Glutamatergic neuron (in vitro differentiated cells): Measurements from ENCODE around the gene FAM98B. TPM values are rescaled to one million over a fixed set of nuclear protein-coding genes. Genes with fewer than 3 reads are reported as not detected.

ENCODE experiments used
- DNase-seq: peaks from one replicate; pipeline ENCODE4 v3.0.0; 2022
- H3K27ac Mint-ChIP-seq: one replicate; pipeline ENCODE4 v1.8.0; 2020; ENCODE audit warnings: mild to moderate bottlenecking, mixed read lengths, inconsistent platforms; ENCODE audit not compliant: unreplicated experiment
- H3K27me3 Mint-ChIP-seq: one replicate; pipeline ENCODE4 v1.8.0; 2020; ENCODE audit warnings: mild to moderate bottlenecking, moderate library complexity, mixed read lengths, inconsistent platforms; ENCODE audit not compliant: unreplicated experiment
- H3K36me3 Mint-ChIP-seq: one replicate; pipeline ENCODE4 v1.8.0; 2020; ENCODE audit warnings: mild to moderate bottlenecking, mixed read lengths, inconsistent platforms; ENCODE audit not compliant: unreplicated experiment
- H3K4me1 Mint-ChIP-seq: one replicate; pipeline ENCODE4 v1.8.0; 2020; ENCODE audit warnings: mild to moderate bottlenecking, low read depth, mixed read lengths, inconsistent platforms; ENCODE audit not compliant: unreplicated experiment
- H3K4me3 Mint-ChIP-seq: one replicate; pipeline ENCODE4 v1.8.0; 2020; ENCODE audit warnings: mild to moderate bottlenecking, mixed read lengths, inconsistent platforms; ENCODE audit not compliant: unreplicated experiment
- H3K9me3 Mint-ChIP-seq: one replicate; pipeline ENCODE4 v1.8.0; 2020; ENCODE audit warnings: mild to moderate bottlenecking, moderate library complexity, mixed read lengths, inconsistent platforms; ENCODE audit not compliant: unreplicated experiment
- total RNA-seq: library from RNA; stranded (reverse); fragmentation: NEBNext Ultra II Directional; extraction: Animal tissue kit (Norgen Biotek cat#: 25700); gene quantifications from one replicate; pipeline ENCODE4 v1.2.1, GENCODE V29; 2021; ENCODE audit not compliant: unreplicated experiment
- TF ChIP-seq, protein P1 (sequence below): fragments of 200-600 bp; sonication (generic); IDR thresholded peaks from one replicate; pipeline ENCODE4 v1.5.0; 2021; ENCODE audit not compliant: partially characterized antibody, unreplicated experiment

FAM98B gene
- total RNA-seq, 1 donor from 2014 or later, result 19.9 TPM

DNA sequence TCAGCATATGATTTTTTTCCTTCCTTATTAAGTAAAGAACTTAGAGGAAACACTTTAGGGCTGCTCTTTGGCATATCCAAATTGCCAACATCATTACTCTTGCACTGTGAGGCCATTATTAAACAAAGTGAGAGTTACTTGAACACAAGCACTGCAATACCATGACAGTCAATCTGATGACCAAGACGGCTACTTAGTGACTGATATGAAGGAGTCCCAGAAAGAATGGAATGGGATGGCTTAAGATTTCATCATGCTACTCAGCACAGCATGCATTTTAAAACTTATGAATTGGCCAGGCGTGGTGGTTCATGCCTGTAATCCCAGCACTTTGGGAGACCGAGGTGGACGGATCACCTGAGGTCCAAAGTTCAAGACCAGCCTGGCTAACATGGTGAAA, 55.2 kb downstream of the FAM98B start:
- Mint-ChIP-seq H3K36me3 (no peaks in the 10 kb centered on the region), H3K4me3 (no peak overlapping the region), H3K9me3 (no peaks in the 10 kb centered on the region), H3K4me1 (no peaks in the 10 kb centered on the region), H3K27me3 (no peaks in the 10 kb centered on the region), H3K27ac (no peak overlapping the region)
- no peak for DNase-seq
- TF ChIP-seq, protein P1, sequence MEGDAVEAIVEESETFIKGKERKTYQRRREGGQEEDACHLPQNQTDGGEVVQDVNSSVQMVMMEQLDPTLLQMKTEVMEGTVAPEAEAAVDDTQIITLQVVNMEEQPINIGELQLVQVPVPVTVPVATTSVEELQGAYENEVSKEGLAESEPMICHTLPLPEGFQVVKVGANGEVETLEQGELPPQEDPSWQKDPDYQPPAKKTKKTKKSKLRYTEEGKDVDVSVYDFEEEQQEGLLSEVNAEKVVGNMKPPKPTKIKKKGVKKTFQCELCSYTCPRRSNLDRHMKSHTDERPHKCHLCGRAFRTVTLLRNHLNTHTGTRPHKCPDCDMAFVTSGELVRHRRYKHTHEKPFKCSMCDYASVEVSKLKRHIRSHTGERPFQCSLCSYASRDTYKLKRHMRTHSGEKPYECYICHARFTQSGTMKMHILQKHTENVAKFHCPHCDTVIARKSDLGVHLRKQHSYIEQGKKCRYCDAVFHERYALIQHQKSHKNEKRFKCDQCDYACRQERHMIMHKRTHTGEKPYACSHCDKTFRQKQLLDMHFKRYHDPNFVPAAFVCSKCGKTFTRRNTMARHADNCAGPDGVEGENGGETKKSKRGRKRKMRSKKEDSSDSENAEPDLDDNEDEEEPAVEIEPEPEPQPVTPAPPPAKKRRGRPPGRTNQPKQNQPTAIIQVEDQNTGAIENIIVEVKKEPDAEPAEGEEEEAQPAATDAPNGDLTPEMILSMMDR, result no peak

DNA sequence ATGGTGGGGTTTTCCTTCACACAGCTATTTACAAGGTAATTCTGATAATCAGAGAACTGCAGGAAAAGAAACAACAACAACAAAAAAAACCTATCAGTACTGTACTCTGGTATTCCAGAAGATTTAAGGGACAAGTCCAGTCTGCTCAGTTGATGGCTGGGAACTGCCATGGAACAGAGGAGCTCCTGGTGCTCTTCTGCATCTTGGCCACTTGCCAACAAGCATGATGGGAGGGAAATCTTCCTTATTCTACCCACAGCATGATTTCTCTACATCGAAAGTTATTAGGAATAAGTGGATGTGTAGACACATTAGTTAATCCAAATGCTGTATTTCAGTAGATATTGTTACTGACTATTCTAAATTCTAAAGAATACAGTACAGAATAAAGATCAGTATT, 59.0 kb downstream of the FAM98B start:
- H3K4me3 Mint-ChIP-seq, result no peak overlapping the region
- peaks cover 2% of the 10 kb centered on the region for H3K27me3 Mint-ChIP-seq
- peaks cover 5% of the 10 kb centered on the region for H3K4me1 Mint-ChIP-seq
- H3K27ac Mint-ChIP-seq, result no peak overlapping the region
- no peaks in the 10 kb centered on the region for H3K36me3 Mint-ChIP-seq
- TF ChIP-seq, protein P1, result no peak
- no peaks in the 10 kb centered on the region for H3K9me3 Mint-ChIP-seq
- DNase-seq, result no peak

DNA sequence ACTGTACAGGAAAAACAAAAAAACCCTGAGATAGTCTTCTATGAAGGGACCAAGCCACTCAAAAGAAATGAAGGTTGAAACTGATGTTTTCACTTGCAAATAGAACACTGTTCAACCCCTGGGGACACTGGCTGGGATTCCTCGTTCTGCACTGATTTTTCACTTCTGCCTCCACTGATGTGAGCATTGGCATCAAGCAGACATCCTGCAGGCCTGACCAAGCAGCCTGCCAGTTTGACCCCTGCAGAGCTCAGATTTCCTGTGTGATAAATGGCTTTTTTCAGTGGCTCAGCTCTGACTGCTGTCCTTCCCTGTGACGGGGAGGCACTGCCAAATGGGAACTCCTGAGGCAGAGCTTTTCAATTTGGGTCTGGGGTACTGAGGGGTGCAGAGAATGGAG, 60.7 kb downstream of the FAM98B start:
- Mint-ChIP-seq H3K9me3 (no peaks in the 10 kb centered on the region), H3K27ac (no peak overlapping the region), H3K4me3 (no peak overlapping the region), H3K4me1 (peaks cover 5% of the 10 kb centered on the region), H3K27me3 (peaks cover 2% of the 10 kb centered on the region), H3K36me3 (no peaks in the 10 kb centered on the region)
- no peak for DNase-seq
- TF ChIP-seq, protein P1, result no peak

DNA sequence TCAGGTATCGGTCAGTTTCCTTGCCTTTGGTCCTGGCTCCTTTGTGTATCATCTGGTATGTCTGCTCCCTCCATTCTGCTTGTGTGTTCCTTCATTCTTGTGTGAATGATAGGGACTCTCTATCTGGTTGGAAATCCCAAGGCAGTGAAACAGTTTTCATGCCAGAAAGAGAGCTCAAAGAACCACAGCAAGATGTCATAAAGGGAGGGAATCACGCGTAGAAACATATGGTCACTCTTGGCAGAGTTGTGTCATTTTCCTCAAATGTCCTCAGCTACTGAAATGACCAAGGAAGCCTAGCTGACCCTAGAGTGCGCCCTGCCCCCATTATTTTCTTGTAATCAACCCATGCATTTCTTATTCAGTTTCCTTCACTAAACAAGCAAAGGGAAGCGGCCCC, 62.7 kb downstream of the FAM98B start:
- TF ChIP-seq, protein P1, result no peak
- no peak for DNase-seq
- Mint-ChIP-seq H3K36me3 (no peaks in the 10 kb centered on the region), H3K27me3 (peaks cover 4% of the 10 kb centered on the region), H3K27ac (no peak overlapping the region), H3K4me3 (no peak overlapping the region), H3K9me3 (no peaks in the 10 kb centered on the region), H3K4me1 (peaks cover 5% of the 10 kb centered on the region)

DNA sequence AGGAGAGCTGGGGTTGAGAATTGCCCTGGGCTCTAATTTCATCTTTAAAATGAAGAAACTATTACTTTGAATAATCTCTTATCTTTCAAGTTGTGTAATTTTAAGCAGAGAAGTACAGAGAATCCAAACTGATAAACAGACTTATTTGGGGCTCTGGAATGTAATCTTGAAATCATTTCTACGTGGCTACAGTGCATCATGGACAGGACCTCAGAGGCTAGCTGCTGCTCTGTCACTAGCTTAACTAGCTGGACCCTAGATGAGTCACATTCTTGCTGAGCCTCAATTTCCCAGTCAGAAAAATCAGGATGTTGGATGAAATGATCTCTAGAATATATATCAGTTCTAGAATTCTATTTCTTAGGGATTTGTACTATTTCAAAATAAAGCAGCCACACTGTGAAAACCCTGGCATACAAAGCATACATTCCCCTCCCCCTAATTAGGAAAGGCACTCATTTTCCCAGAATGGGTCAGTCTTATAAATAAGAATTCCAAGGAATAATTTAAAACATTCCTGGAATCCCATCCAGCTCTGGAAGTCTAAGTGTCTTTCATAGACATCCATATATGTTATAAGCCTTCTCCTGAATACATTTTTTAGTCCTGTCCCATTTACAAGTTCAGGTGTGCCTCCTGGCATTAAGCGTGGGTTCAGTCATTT, 63.5 kb downstream of the FAM98B start:
- no peak for DNase-seq
- Mint-ChIP-seq H3K27me3 (peaks cover 4% of the 10 kb centered on the region), H3K9me3 (no peaks in the 10 kb centered on the region), H3K27ac (no peak overlapping the region), H3K4me3 (no peak overlapping the region), H3K4me1 (peaks cover 5% of the 10 kb centered on the region), H3K36me3 (no peaks in the 10 kb centered on the region)
- TF ChIP-seq, protein P1, result no peak
